IPS-15b (cell line): Measurements from ENCODE around the gene NAXE.
A peak's percentile ranks its signal among the peaks of the same experiment; 100 is the strongest.

ENCODE experiments used
- H3K27me3 ChIP-seq: one replicate; pipeline ENCODE4 v1.6.1; 2013; ENCODE audit warnings: low read length; ENCODE audit not compliant: control insufficient read depth, insufficient read depth
- H3K36me3 ChIP-seq: one replicate; pipeline ENCODE4 v1.6.1; 2013; ENCODE audit warnings: low read length; ENCODE audit not compliant: control insufficient read depth, insufficient read depth
- H3K4me1 ChIP-seq: one replicate; pipeline ENCODE4 v1.6.1; 2013; ENCODE audit warnings: mild to moderate bottlenecking, low read length; ENCODE audit not compliant: control insufficient read depth, insufficient read depth
- H3K4me3 ChIP-seq: one replicate; pipeline ENCODE4 v1.5.1; 2013; ENCODE audit warnings: low read depth, low read length
- H3K9ac ChIP-seq: one replicate; pipeline ENCODE4 v1.6.1; 2013; ENCODE audit warnings: low read depth, mild to moderate bottlenecking, low read length
- H3K9me3 ChIP-seq: one replicate; pipeline ENCODE4 v1.6.1; 2013; ENCODE audit warnings: mild to moderate bottlenecking, low read length; ENCODE audit not compliant: control insufficient read depth, insufficient read depth

NAXE gene

DNA sequence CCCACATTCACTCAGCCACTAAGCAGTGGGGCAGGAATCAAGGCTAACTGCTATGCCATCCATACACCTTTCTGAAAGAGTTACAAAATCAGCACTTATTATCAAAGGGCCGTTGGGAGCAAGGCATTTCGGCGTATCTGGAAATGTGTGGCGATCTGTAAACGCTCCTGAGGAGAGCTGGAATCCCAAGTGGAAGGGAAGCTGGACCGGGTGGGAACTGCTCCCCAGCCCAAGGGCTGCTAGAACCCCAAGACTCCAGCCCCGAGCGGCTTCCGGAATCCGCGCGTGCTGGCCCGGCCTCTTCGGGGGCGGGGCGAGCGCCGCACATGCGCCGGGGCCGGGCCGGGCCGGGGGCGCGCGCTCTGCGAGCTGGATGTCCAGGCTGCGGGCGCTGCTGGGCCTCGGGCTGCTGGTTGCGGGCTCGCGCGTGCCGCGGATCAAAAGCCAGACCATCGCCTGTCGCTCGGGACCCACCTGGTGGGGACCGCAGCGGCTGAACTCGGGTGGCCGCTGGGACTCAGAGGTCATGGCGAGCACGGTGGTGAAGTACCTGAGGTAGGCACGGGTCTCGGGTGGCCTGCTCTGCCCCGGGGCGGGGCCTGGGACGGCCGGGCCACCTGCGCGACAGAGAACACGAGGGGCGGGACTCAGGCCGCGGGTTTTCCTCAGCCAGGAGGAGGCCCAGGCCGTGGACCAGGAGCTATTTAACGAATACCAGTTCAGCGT lies at the start of gene NAXE:
Gene NAXE, plus strand, starts transcription at position 345 of the 726 bp plus-strand sequence. Its CDS starts 29 bp downstream, at position 374.
- Histone ChIP-seq H3K27me3 (no peaks in the 10 kb centered on the region), H3K36me3 (peaks cover 32% of the 10 kb centered on the region), H3K9ac (peak within 1 kb of the TSS; percentile 88), H3K4me1 (no peaks in the 10 kb centered on the region), H3K4me3 (peak within 1 kb of the TSS; percentile 93), H3K9me3 (no peaks in the 10 kb centered on the region)

DNA sequence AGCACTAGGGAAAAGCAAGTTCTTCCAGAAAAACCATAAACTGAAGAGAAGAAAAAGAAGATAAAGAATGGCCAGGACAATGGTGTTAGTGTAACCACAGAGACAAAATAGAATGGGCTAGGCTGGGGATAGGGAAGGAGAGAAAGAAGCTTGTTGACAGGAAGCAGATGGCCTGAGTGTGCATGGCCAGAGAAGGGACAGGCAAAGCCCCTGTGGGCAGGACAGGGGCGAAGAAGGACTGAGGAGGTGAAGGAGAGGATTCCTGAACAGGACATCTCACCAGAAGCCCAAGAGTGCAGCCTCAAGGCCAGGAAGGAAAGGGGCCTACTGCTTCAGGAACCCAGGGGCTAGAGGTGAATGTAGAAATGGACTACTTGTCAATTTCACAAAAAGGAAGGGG lies 48.5 kb upstream of the NAXE start:
- H3K4me1 ChIP-seq: no peaks in the 10 kb centered on the region
- H3K9me3 ChIP-seq: no peaks in the 10 kb centered on the region
- peaks cover 31% of the 10 kb centered on the region for H3K36me3 ChIP-seq
- H3K4me3 ChIP-seq: no peak overlapping the region
- no peaks in the 10 kb centered on the region for H3K27me3 ChIP-seq
- H3K9ac ChIP-seq: no peak overlapping the region

DNA sequence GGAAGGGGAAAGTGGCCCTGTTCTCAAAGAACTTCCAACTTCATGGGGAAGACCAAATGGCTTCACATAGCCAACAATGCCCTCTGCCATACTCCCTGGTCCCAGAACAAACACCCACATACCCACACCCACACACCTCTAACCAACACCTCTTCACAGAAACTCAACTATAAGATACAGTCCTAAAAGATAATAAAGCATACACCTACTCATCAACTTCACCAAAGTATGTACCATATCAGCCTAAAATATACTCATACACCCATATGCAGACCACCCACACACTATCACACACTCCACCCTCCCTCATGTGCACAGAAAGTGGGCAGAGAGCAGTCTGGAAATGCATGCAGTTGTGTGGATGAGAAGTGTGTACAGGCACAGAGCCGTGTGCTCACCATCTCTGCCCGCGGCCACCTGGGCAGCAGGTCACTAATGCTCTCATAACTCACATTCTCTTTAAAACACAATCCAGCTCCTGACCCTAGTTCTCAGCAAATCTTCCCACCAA lies 46.9 kb upstream of the NAXE start:
- Histone ChIP-seq H3K9me3 (no peaks in the 10 kb centered on the region), H3K4me3 (no peak overlapping the region), H3K36me3 (peaks cover 26% of the 10 kb centered on the region), H3K9ac (peak overlapping the region; percentile 24), H3K27me3 (no peaks in the 10 kb centered on the region), H3K4me1 (no peaks in the 10 kb centered on the region)

DNA sequence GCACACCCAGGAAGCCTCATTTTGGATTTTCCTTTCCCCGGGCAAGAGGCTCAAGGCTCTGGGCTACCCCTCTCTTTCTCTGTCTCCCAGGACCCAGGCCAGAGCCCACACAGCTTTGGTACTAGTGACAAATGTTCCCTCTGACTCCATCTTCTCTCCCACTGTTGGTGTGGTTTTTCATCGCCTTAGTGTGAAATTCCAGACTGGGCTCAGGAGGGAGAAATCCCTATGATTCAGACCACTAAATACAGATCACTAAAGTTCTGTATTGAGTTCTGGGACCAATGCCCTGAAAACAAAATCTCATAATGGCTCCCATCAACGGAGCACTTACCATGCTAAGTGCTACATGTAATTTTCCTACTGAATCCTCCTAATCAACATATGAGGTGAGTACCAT lies 45.3 kb upstream of the NAXE start:
- no peaks in the 10 kb centered on the region for H3K9me3 ChIP-seq
- H3K9ac ChIP-seq: no peak overlapping the region
- no peaks in the 10 kb centered on the region for H3K4me1 ChIP-seq
- H3K4me3 ChIP-seq: no peak overlapping the region
- H3K36me3 ChIP-seq: peaks cover 27% of the 10 kb centered on the region
- H3K27me3 ChIP-seq: no peaks in the 10 kb centered on the region

DNA sequence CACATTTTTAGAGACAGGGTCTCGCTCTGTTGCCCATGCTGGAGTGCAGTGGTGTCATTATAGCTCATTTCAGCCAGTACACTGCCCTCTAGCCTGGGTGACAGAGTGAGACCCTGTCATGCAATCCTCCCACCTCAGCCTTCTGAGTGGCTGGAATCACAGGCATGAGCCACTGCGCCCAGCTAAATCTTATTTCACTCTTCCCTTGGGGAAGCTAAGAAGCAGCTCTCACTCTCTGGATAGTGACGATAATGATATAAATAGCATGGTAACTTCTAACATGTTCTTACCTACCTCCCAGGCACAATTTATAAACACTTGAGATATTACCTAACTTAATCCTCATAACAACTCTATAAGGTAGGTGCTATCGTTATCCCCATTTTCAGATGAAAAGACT lies 44.1 kb upstream of the NAXE start:
- Histone ChIP-seq H3K27me3 (no peaks in the 10 kb centered on the region), H3K4me1 (no peaks in the 10 kb centered on the region), H3K36me3 (peaks cover 28% of the 10 kb centered on the region), H3K9me3 (no peaks in the 10 kb centered on the region), H3K9ac (no peak overlapping the region), H3K4me3 (no peak overlapping the region)

DNA sequence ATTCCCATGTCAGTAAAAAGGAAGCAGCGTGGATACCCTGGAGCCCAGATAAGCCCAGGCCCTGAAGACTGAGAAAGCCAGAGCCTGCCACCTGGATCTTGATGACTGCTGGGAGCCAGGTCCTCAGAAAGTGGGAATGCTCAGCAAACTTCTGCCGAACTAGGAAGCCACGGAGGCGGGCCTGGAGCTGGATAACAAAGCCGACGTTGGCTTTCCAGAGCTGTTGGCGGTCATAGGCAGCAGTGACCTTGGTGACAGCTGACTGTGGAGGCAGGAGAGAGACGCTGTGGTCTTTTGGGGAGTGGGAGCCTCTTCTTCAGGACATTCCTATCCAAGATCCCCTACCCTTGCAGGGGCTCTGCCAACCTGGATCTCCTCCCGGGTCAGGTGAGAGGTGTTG lies 43.6 kb upstream of the NAXE start:
- no peaks in the 10 kb centered on the region for H3K9me3 ChIP-seq
- H3K9ac ChIP-seq: no peak overlapping the region
- H3K4me3 ChIP-seq: no peak overlapping the region
- no peaks in the 10 kb centered on the region for H3K27me3 ChIP-seq
- peaks cover 28% of the 10 kb centered on the region for H3K36me3 ChIP-seq
- H3K4me1 ChIP-seq: no peaks in the 10 kb centered on the region

DNA sequence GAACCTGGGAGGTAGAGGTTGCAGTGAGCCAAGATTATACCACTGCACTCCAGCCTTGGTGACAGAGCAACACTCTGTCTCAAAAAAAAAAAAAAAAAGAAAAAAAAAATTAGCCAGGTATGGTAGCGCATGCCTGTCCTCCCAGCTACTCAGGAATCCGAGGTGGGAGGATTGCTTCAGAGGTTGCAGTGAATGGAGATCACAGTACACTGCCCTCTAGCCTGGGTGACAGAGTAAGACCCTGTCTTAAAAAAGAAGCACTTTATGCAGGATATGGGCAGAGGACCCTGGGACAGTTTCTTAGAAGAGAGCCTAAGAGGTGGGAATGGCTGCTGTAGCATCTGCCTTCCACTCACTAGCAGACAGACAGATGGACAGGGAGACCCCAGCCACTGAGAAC lies 42.2 kb upstream of the NAXE start:
- Histone ChIP-seq H3K36me3 (peaks cover 28% of the 10 kb centered on the region), H3K9me3 (no peaks in the 10 kb centered on the region), H3K27me3 (no peaks in the 10 kb centered on the region), H3K9ac (no peak overlapping the region), H3K4me1 (no peaks in the 10 kb centered on the region), H3K4me3 (no peak overlapping the region)

DNA sequence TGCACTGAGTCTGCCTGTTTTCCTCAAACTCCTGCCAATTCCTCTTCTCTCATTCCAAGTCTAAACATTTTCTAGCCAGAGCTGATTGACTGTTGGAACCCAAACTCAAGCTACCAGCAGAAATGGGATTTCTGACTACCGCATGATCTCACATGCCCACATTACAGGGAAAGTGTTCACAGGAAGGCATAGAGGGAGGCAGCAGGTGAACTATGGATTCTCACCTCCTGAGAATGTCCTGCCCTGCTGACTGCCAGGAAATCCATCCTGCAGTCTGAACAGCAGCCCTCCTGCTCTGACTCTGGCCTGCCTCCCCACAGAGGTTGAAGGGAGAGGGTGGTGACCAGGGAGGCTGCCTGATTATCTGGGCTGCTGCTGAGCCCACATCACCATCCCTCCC lies 41.7 kb upstream of the NAXE start:
- Histone ChIP-seq H3K9ac (no peak overlapping the region), H3K36me3 (peaks cover 29% of the 10 kb centered on the region), H3K9me3 (no peaks in the 10 kb centered on the region), H3K4me3 (no peak overlapping the region), H3K27me3 (no peaks in the 10 kb centered on the region), H3K4me1 (no peaks in the 10 kb centered on the region)

DNA sequence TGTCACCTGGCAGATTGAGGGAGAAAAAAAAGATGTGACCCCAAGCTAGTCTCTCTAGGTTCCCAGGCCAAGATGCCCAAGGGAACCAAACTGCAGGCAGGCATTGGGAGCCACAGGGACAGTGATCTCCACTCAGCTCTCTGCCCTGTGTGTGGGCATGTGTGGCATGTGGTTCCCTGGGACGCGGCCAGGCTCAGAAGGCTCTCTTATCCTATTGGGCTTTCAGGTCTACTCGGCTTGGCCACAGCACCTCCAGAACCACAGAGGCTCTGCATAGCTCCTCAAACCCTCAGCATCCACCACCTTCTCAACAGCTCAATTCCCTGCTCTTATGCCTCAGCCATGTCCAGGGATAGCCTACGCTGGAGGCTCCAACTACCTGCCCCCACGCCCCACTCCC lies 41.2 kb upstream of the NAXE start:
- H3K36me3 ChIP-seq: peaks cover 31% of the 10 kb centered on the region
- H3K9ac ChIP-seq: no peak overlapping the region
- H3K9me3 ChIP-seq: no peaks in the 10 kb centered on the region
- no peaks in the 10 kb centered on the region for H3K4me1 ChIP-seq
- H3K4me3 ChIP-seq: no peak overlapping the region
- no peaks in the 10 kb centered on the region for H3K27me3 ChIP-seq

DNA sequence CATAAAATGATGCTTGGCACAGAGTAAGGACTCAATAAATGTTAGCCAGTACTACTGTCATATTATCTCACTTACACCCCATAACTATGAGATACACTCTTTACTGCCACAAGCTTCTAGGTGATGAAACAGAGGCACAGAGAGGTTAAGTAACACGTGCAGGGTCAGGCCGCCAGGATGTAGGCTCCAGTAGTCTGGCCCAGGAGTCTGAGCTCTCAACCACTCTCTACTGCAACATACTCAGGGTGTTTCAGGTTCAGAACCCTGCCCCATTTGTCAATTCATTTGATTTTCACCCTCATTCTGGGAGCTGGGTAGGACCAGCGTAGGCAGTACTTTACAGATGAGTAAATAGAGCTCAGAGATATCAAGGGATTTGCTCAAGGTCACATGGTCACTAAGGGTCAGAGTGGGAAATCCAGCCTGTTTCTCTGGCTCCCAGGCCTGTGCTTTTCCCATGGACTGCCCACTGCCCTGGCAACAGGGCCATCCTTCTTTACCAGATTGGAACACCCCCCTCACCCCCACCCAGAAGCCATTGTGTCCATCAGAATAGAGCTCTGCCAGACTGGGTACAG lies 40.4 kb upstream of the NAXE start:
- Histone ChIP-seq H3K4me3 (no peak overlapping the region), H3K9me3 (no peaks in the 10 kb centered on the region), H3K36me3 (peaks cover 35% of the 10 kb centered on the region), H3K27me3 (no peaks in the 10 kb centered on the region), H3K4me1 (no peaks in the 10 kb centered on the region), H3K9ac (no peak overlapping the region)

DNA sequence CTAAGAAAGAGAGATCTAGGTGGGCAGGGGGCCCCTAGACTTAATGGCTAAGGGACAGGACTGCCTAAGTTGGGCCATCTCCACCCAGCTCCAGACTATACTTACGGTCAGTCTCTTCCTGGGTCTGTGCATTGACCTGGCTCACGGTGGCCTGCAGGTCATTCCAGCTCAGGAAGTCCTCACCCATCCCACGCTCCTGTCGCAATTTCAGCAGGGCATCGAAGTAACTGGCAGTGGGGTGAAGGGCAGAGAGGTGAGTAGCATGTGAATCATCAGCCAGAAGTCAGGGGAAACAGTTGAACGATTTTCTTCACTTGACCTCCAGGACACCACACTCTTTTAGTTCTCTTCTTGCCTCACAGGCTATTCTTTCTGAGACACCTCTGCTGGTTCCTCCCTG lies 39.7 kb upstream of the NAXE start:
- Histone ChIP-seq H3K9ac (no peak overlapping the region), H3K4me3 (no peak overlapping the region), H3K4me1 (no peaks in the 10 kb centered on the region), H3K36me3 (peaks cover 34% of the 10 kb centered on the region), H3K27me3 (no peaks in the 10 kb centered on the region), H3K9me3 (no peaks in the 10 kb centered on the region)

DNA sequence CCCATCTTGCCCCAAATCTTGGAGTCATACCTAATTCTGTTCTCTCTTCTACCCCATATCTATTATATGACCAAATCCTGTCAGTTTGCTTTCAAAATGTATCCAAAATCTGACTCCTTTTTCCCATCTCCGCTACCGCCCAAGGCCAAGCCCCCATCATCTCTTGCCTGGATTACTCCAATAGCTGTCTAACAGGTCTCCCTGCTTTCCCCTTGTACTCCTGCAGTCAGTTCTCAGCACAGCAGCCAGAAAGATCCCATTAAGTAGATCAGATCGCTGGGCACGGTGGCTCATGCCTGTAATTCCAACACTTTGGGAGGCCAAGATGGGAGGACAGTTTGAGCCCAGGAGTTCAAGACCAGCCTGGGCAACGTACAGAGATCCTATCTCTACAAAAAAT lies 39.1 kb upstream of the NAXE start:
- no peak overlapping the region for H3K9ac ChIP-seq
- peaks cover 27% of the 10 kb centered on the region for H3K36me3 ChIP-seq
- H3K4me3 ChIP-seq: no peak overlapping the region
- no peaks in the 10 kb centered on the region for H3K9me3 ChIP-seq
- no peaks in the 10 kb centered on the region for H3K4me1 ChIP-seq
- H3K27me3 ChIP-seq: no peaks in the 10 kb centered on the region
